Skeletal muscle cell (primary cell): ENCODE measurements around the gene LRRC45.

Experiments used
- DNase-seq: peaks from one replicate; pipeline ENCODE4 v3.0.0-alpha.2; 2010; ENCODE audit warnings: low read depth
- H3K4me3 ChIP-seq: 2 replicates; pipeline ENCODE4 v1.5.1; 2011; ENCODE audit warnings: low read depth, mild to moderate bottlenecking, control low read depth, low read length, moderate library complexity

The LRRC45 gene

DNA sequence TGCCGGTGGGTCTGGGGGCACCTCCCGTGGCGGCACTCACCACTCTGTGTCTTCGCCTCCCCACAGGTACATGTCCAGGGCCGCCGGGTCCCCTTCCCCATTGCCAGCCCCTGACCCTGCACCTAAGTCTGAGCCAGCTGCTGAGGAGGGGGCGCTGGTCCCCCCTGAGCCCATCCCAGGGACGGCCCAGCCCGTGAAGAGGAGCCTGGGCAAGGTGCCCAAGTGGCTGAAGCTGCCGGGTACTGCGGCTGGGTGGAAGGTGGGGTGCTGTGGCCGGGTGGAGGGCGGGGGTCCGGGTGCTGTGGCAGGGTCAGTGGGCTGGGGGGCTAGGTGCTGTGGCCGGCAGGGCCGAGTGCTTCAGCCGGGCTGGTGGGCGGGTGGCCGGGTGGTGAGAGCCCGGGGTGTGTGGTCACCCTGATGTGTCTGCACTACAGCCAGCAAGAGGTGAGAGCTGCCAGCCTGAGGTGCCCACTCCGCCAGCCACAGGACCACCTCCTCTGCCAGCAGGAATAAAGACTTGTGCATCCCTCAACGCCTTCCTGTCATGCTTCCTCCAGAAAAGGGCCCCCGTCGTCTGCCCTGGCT lies 6.1 kb upstream of the LRRC45 start:
- DNase-seq: no peak
- no peak overlapping the region for H3K4me3 ChIP-seq

DNA sequence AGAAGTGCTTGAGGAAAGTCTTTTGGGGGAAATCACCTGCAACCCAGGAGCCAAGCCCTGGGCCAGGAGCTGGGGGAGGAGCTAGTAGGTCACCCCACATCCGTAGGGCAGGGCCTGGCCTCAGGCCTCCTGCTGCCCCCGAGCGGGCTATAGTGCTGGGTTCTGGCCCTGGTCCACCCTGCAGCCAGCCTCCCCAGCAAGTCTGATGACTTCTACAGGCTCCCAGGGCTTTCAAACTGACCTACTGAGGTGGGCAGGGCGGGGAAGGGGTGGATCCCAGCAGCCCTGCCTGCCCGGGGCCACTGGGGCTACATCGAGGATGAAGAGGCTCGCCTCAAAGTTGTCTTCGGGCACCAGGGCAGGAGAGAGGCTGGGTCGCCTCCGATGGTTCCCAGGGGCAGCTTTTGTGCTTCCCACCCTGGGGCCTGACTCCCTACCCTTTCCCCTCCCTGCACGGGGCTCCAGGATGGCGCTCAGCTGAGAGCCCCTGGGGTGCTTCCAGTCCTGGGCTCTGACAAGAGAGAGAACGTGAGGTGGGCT lies 5.4 kb upstream of the LRRC45 start:
- DNase-seq: no peak
- H3K4me3 ChIP-seq: no peak overlapping the region

GRCh38 chr17:82018152-82018988 lies 4.7 kb upstream of the LRRC45 start:
- H3K4me3 ChIP-seq: no peak overlapping the region
- DNase-seq: no peak

DNA sequence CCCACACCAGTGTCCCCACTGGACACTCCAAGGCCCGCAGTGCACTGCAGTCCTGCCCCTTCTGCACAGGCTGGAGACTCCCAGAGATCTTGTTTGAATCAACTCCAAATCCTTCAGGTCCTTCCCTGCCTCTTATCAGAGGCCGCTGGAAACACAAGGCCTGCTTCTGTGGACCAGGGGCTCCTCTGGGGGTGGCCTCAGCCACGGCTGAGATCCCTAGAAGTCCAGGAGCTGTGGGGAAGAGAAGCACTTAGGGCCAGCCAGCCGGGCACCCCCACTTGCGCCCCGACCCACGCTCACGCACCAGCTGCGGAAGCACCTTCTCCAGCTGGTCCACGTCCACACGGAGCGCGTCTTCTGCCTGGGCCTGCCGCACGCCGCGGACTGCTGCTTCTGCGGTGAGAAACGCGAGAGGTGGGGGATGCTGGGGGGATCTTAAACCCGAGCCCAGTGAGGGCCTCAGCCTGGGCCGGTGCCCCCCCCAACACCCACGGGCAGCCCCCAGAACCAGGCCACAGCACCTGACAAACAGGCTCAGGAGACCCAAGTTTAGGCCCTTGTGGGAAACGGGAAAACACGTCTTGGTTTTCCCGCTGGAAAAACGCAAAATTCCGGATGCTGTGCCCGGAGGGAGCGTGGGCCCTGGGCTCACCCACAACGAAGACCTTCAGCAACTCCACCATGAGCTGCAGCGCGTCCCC lies 4.0 kb upstream of the LRRC45 start:
- DNase-seq: no peak
- no peak overlapping the region for H3K4me3 ChIP-seq

DNA sequence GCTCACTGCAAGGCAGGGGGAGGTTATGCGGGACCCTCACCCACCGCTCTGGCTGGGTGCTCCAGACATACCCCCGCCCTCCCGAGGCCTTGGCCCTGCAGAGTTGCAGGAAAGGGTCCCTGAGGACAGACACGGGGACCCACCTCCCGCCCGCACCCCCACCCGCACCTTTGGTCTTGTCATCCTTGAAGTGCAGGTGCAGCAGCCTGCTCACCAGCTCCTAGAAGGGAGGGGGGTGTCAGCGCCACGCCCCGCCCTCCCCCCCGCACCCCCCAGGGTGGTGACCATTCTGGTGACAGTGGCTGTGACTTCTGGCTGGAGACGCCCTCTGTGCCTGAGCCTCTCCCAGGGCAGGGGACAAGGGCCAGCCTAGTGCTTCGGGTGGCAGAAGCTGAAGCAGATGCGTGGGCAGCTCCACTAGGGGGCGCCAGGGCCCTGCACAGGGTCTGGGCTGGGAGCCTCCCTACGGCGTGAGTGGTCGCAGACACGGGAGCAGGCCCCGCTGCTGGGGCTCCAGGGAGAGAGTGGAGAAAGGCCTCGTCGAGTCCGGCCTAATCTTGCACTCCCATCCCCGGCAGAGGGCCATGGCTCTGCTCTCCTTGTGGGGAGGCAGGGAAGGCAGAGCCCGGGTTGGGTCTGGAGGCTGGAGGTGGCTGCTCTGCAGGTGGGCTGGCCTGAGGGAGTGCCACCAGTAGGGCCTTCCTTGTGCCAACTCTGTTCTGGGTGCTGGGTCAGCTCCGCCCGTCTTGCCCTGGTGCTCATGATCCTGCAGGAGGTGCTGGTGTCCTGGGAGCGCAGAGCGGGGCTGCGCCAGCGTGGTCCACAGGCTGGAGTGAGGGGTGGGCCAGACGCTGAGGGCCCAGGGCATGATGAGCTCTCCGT lies 3.2 kb upstream of the LRRC45 start:
- H3K4me3 ChIP-seq: no peak overlapping the region
- DNase-seq: no peak

GRCh38 chr17:82020572-82021106 lies 2.5 kb upstream of the LRRC45 start:
- no peak for DNase-seq
- H3K4me3 ChIP-seq: no peak overlapping the region

- H3K4me3 ChIP-seq: peak overlapping the region; percentile 90
- peak; percentile 18 for DNase-seq
Measured at GRCh38 chr17:82021107-82021899, 1.8 kb upstream of the LRRC45 start.

DNA sequence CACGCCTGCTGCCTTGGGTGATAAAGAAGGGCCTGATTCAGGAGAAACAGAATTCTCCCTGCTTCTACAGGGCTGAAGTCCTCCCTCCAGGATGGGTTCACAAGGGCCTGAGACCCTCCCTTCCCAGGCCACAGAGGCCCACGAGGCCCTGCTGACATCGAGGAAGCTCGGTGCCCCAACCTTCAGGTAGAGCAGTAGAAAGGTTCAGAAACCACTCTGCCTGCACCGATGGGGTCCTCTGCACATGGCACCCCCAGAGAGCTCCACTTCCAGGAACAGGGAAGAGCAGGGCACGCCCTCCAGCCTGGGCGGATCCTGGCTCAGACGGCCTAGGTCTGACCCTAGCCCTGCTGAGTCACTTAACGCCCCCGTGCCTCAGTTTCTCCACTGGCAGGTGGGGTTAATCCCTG lies 1.2 kb upstream of the LRRC45 start:
- DNase-seq: no peak
- H3K4me3 ChIP-seq: peak overlapping the region; percentile 90

DNA sequence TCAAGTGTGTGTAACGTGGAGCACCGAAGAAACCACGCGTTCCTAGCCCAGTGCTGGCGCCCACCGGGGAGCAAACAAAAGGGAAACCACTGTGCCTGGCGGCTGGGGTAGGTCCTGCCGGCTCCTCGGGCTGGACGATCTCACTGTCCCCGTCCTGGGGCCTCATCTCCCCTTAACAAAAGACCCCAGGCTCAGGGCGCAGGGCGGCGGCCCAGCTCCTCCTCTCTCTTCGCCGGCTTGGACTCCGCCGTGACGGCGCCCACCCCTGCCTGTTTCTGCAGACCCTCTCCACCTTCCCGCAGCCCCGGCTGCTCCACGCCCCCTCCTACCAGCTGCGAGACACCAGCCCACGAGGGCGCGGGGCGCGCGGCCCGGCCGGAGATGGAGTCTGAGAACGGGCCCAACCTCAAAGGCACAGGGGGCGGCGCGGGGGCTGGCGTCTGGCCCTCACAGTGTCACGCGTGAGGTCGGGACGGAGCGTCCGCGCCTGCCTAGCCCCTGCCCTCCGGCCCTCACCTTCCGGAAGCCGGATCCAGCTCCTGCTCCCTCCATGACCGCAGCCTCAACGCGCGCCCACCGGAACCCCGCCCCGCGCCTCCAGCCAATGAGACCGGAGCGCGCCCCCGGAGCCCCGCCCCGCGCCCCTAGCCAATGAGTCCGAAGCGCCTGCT lies 660 bp upstream of the LRRC45 start, which contains the start of gene CENPX:
Gene CENPX (minus strand): TSS at position 569 of the 671 bp plus-strand sequence. CDS start 17 bp downstream, at position 552.
- DNase-seq: no peak
- peak within 1 kb of the TSS; percentile 90 for H3K4me3 ChIP-seq

GRCh38 chr17:82023447-82024241 lies 539 bp downstream of the LRRC45 start:
- peak overlapping the region; percentile 75 for H3K4me3 ChIP-seq
- DNase-seq: no peak

DNA sequence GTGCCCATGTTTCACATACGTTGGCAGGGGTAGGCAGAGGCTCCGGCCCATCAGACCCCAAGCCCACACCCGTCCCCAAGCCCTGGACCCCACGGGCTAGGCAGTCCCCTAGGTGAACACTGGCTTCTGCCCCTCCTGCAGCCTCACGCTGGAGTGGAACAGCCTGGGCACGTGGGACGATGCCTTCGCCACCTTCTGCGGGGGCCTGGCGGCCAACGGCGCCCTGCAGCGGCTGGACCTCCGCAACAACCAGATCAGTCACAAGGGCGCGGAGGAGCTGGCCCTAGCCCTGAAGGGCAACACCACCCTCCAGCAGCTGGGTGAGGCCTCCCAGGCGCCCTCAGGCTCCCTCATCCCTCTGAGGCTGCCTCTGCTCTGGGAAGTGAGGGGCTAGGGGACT lies 1.8 kb downstream of the LRRC45 start:
- no peak for DNase-seq
- no peak overlapping the region for H3K4me3 ChIP-seq

GRCh38 chr17:82025401-82026107 lies 2.4 kb downstream of the LRRC45 start:
- DNase-seq: no peak
- no peak overlapping the region for H3K4me3 ChIP-seq

GRCh38 chr17:82028246-82028645 lies 5.1 kb downstream of the LRRC45 start:
- DNase-seq: no peak
- H3K4me3 ChIP-seq: no peak overlapping the region

DNA sequence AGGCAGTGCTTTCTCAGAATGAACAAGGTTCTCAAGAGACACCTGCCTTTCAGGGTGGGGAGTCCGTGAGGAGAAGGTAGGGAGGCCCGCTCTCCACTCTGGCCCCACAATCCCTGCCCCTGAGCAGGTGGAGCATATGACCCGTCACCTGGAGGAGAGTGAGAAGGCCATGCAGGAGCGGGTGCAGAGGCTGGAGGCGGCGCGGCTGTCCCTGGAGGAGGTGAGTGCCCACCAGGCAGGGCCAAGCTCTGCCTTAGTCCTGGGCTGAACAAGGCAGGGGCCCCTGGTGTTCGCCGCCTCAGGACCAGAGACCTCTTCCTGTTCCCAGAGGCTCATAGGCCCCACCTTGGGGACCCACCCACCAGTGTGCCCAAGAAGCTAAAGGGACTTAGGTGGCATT lies 5.9 kb downstream of the LRRC45 start:
- DNase-seq: no peak
- no peak overlapping the region for H3K4me3 ChIP-seq

GRCh38 chr17:82029391-82029790 lies 6.3 kb downstream of the LRRC45 start:
- no peak for DNase-seq
- no peak overlapping the region for H3K4me3 ChIP-seq

DNA sequence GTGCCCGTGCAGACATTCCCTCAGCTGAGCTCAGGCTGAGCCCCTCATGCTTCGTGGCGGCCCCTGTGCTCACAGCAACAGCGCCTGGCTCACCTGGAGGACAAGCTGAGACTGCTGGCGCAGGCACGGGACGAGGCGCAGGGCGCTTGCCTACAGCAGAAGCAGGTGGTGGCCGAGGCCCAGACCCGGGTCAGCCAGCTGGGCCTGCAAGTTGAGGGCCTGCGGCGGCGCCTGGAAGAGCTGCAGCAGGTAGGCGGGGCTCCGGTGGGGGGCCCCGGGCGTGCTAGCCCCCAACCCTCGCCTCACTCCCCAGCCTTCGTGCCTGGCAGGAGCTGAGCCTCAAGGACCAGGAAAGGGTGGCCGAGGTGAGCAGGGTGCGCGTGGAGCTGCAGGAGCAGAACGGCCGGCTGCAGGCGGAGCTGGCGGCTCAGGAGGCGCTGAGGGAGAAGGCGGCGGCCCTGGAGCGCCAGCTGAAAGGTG lies 6.9 kb downstream of the LRRC45 start:
- no peak overlapping the region for H3K4me3 ChIP-seq
- DNase-seq: no peak
